T47D (cell line): ENCODE measurements around the gene NEGR1.

ENCODE experiments used
- DNase-seq, 2 experiments: peaks; one replicate each; pipeline versions ENCODE4 v3.0.0 to v3.0.0-alpha.2; 2011 to 2012; ENCODE audit warnings: low read depth in 1 of 2, low spot score in 1 of 2
- JUND ChIP-seq: IDR thresholded peaks from 2 replicates; pipeline ENCODE4 v1.6.1; 2012; ENCODE audit warnings: low read depth
- in situ Hi-C: cut with HindIII; loops from 2 replicates; pipeline ENCODE4 v1.10.0; 2016; ENCODE audit warnings: low sequenced_read_pairs, low pct_unique_long_range_greater_than_20kb

NEGR1 gene

GRCh38 chr1:71831646-71832045 is 450.7 kb downstream of the NEGR1 start:
- no peak for DNase-seq
- TF ChIP-seq JUND, result no peak
- in situ Hi-C loops, result no loop called here

- in situ Hi-C loops, result no loop called here
- no peak for TF ChIP-seq JUND
- no peak for DNase-seq
Observed at GRCh38 chr1:71829346-71829745, 453.0 kb downstream of the NEGR1 start.

GRCh38 chr1:71828431-71829012 is 453.8 kb downstream of the NEGR1 start:
- TF ChIP-seq JUND, result no peak
- in situ Hi-C loops, result no loop called here
- no peak for DNase-seq

GRCh38 chr1:71823708-71824305 is 458.5 kb downstream of the NEGR1 start:
- TF ChIP-seq JUND, result no peak
- in situ Hi-C loops, result no loop called here
- no peak for DNase-seq

GRCh38 chr1:71817028-71817427 is 465.3 kb downstream of the NEGR1 start:
- DNase-seq, result no peak
- in situ Hi-C loops, result no loop called here
- no peak for TF ChIP-seq JUND

- in situ Hi-C loops, result no loop called here
- TF ChIP-seq JUND, result no peak
- DNase-seq, result no peak
Observed at GRCh38 chr1:71809085-71809484, 473.3 kb downstream of the NEGR1 start.

- DNase-seq, result no peak
- TF ChIP-seq JUND, result no peak
- in situ Hi-C loops, result no loop called here
Observed at GRCh38 chr1:71804140-71804539, 478.2 kb downstream of the NEGR1 start.

- DNase-seq, result peak in 1 of 2 experiments; percentile 23
- TF ChIP-seq JUND, result no peak
- in situ Hi-C loops, result no loop called here
Observed at GRCh38 chr1:71796006-71796405, 486.3 kb downstream of the NEGR1 start.

GRCh38 chr1:71792264-71792663 is 490.1 kb downstream of the NEGR1 start:
- no peak for TF ChIP-seq JUND
- in situ Hi-C loops, result no loop called here
- DNase-seq, result no peak

- in situ Hi-C loops, result no loop called here
- no peak for DNase-seq
- no peak for TF ChIP-seq JUND
Observed at GRCh38 chr1:71788113-71788512, 494.2 kb downstream of the NEGR1 start.

GRCh38 chr1:71787699-71788098 is 494.6 kb downstream of the NEGR1 start:
- no peak for TF ChIP-seq JUND
- DNase-seq, result no peak
- in situ Hi-C loops, result no loop called here

GRCh38 chr1:71786218-71786617 is 496.1 kb downstream of the NEGR1 start:
- DNase-seq, result no peak
- in situ Hi-C loops, result no loop called here
- TF ChIP-seq JUND, result no peak

- DNase-seq, result peak in 1 of 2 experiments; percentile 7
- in situ Hi-C loops, result no loop called here
- no peak for TF ChIP-seq JUND
Observed at GRCh38 chr1:71785450-71785849, 496.9 kb downstream of the NEGR1 start.

GRCh38 chr1:71785000-71785399 is 497.3 kb downstream of the NEGR1 start:
- in situ Hi-C loops, result no loop called here
- DNase-seq, result no peak
- TF ChIP-seq JUND, result no peak
